NCI-H526 treated with DMSO at 0.1 percent for 48 hours (cell line): ENCODE data around the gene GJC2.
"Not testable (repeated sequence)": the region's sequence is repeated elsewhere in the genome, so short reads cannot be mapped to it uniquely, and the experiment has no call there.

Experiments used
- DNase-seq: peaks from one replicate; lab custom pipeline; 2025; lab: John Stamatoyannopoulos, UW

The GJC2 gene

GRCh38 chr1:228173528-228174481 is 24.1 kb downstream of the GJC2 start:
- DNase-seq = peak; percentile 2

- no peak for DNase-seq
Measured at GRCh38 chr1:228174482-228175315, 25.0 kb downstream of the GJC2 start.

GRCh38 chr1:228175316-228176023 is 25.7 kb downstream of the GJC2 start:
- no peak for DNase-seq

DNA sequence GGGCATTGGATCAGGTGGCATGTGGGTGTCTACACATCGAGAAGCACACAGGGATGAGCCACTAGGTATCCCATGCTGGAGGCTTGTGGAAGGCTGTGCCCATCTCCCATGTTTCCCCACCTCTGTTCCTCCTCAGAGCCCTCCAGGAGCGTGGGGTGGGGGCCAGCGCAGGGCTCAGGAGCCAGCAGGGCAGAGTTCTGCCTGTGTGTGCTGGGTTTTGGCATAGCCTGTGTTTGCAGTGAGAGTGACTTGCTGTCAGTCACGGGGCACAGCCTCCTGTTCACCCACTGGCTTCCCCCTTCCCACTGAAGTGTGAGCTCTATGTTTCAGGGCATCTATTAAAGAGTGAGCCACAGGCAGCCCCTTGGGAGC is 26.3 kb downstream of the GJC2 start:
- no peak for DNase-seq

DNA sequence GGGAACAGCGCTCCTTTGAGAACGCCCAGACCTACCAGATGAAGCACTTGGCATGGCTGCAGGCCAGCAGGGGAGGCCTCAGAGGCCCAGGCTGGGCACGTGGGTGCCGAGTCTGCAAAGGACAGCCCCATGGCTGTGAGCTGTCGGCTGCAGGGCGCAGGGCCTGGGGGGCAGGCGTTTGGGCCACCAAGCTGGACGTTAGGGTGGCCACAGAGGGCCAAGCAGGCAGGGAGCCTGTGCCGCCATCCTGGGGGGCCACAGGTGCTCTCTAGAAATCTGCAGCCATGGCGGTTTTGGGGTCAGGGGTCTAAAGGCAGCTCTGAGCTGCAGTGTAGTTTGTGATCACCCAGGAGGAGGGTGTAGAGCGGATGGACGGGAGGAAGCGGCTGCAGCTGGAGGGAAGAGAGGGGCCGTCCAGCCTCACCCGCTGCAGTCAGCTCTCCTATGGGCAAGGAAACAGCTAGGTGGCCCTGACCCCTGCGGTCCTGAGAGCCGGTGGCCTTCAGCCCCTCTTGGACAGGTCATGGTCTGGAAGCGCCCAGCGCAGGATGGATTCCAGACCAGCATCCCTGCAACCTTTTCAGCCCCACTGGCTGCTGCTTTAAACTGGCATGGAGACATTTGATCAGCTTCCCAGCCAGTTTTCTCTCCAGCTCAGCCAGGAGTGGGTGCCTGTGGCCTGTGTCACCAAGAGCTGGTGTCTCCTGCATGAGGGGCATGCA is 26.9 kb downstream of the GJC2 start:
- DNase-seq = no peak

- no peak for DNase-seq
Measured at GRCh38 chr1:228177183-228177475, 27.4 kb downstream of the GJC2 start.

DNA sequence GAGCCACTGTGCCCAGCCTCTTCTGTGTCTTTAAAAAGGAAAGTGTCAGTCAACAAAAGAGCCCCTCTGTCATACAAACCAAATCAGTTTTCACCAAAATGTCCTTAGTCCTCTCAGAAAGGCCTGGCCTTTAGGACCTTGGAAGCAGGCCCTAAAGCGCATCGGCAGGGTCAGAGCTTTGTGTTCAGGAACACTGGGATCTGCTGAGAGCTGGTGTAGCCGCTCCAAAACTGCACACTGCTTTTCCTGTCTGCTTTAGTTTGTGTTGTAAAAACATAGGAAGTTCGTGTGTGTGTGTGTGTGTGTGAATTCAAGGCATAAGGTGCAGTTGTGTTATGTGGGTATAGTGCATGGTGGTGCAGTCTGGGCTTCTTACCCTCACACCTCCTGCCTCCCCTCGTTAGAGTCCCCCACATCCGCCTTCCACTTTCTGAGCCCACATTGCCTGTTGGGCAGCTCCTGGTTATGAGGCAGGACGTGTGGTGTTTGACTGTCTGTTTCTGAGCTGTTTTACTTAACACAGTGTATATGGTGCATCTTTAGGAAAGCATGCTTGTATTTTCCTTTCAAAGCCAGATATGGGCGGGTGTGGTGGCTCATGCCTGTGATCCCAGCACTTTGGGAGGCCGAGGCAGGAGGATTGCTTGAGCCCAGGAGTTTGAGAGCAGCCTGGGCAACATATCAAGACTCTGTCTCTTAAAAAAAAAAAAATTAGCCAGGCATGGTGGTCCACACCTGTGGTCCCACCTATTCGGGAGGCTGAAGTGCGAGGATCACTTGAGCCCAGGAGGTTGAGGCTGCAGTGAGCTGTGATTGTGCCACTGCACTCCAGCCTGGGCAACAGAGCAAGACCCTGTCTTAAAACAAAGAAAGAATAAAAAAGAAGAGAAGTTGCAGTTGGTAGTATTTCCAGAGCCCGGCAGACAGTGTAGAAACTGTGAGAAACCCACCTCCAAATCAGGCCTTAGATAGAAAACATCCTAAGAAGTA is 28.3 kb downstream of the GJC2 start:
- no peak for DNase-seq

DNA sequence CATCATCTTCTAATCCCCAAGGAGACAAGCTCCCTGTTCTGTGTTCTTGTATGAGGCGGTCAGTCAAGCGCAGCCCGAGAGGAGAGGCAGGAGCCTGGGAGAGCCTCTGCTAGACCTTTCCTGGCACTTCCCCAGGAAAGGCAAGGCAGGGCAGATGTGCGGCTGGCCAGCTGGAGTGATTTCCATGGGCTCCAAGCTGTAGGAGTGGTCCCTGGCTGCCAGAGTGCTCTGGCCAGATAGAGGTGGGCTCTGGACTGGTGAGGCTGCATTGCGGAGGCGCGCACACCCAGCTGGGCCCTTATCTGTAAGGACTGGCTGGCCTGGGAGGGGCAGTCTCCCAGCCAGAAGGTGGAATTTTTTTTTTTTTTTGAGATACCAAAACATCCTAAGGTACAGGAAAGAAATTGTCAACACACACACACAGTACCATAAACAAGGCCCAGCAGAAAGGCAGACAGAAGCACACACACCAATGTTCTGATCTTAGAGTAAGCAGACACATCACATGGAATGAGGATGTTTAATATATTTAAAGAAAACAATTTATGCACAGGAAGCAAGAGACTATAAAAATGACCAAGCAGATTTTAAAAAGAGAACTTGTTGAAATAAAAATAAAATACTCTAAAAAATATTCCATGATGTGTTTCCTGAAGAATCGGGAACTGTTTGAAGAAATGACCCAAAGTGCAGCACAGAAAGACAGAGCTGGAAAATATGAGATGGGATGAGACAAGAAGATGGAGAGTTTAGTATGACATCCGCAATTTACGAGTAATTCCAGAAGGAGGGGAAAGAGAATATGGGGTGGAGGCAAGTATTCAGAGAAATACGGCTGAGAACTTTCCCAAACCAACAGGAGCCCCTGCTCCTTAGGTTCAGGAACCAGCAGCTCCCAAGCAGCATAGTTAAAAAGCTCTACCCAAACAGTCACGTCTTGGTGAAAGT is 29.3 kb downstream of the GJC2 start:
- no peak for DNase-seq

DNA sequence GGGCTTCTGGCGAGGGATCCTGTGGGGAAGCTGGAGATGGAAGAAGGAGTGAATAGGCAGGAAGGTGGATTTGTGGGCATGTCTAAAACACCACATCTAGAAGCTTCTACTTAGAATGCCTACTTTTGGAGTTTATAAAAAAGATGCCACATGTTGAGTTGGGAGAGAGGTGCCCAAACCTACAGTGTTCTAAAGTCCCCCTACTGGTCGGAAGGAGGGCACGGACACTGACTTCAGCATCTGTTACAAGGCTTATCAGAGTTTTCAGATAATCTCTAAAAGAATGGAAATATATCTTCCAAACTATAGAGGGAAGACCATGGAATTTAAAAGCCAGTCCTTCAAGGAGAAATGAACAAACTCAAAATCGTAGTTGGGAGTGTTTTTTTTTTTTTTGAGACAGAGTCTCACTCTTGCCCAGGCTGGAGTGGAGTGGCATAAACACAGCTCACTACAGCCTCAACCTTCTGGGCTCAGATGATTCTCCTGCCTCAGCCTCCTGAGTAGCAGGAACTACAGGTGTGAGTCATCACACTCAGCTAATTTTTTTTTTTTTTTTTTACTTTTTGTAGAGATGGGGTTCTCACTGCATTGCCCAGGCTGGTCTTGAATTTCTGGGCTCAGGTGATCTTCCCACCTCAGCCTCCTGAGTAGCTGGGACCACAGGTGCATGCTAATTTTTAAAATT is 30.7 kb downstream of the GJC2 start:
- DNase-seq = no peak

DNA sequence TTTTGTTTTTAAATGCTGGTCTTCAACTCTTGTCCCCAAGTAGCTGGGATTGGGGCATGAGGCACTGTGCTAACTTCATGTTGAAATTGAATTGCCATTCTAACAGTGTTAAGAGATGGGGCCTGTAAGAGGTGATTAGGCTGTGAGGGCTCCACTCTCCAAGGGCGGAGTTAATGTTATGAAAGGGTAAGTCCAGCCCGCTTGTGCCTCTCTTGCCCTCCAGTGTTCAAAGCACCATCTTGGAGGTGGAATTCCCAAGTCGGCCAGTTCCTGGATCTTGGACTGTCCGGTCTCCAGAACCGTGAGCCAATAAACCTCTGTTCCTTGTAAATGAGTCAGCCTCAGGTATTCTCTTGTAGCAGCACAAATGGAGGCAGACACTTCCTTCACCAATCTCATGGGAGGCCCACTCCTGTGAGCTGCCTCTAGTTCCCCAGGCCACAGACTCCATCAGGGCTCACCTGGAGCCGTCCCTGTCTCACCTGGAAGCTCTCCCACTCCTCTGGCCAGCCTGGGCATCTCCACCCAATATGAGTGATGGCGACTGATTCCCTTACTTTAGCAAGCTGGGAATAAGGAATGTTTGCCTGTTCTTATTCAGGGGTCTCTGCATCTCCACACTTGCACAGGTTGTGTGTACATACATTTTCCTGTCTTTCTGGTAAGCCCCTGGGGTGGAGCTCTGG is 31.4 kb downstream of the GJC2 start:
- no peak for DNase-seq

DNA sequence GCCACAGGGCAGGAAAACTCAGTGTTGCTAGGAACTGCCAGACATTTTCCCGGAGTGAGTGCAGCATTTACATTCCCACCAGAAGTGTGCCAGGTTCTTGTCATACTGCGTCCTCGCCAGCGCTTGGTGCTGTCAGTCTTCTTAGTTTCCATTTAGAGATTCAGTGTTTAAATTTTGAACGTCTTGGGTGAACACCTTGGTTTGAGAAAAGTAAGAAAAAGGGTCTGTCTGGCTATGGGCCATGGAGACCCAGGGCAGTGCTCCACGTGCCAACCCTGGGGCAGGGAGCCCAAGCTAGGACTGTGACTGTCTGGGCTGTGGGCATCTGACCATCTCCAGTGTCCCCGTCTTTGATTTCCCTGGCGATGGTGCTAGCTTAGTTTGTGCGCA is 31.9 kb downstream of the GJC2 start:
- DNase-seq = no peak

DNA sequence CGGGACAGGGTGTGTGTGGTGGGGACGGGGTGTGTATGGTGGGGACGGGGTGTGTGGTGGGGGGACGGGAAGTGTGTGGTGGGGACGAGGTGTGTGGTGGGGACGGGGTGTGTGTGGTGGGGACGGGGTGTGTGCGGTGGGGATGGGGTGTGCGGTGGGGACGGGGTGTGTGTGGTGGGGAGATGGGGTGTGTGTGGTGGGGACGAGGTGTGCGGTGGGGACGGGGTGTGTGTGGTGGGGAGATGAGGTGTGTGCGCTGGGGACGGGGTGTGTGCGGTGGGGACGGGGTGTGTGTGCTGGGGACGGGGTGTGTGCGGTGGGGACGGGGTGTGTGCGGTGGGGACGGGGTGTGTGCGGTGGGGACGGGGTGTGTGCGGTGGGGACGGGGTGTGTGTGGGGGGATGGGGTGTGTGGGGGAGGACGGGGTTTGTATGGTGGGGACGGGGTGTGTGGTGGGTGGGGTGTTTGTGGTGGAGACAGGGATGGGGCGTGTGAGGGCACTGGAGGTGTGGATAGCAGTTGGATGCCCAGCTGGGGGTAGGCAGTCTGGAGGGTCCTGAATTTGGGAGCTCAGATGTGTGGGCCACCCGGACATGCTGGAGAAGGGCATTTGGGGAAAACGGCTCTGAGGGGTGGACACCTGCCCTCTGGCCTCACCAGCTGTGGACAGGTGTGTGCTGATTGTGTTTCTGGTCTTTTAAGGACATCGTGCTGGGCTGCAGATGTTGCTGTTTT is 32.7 kb downstream of the GJC2 start:
- no peak for DNase-seq

DNA sequence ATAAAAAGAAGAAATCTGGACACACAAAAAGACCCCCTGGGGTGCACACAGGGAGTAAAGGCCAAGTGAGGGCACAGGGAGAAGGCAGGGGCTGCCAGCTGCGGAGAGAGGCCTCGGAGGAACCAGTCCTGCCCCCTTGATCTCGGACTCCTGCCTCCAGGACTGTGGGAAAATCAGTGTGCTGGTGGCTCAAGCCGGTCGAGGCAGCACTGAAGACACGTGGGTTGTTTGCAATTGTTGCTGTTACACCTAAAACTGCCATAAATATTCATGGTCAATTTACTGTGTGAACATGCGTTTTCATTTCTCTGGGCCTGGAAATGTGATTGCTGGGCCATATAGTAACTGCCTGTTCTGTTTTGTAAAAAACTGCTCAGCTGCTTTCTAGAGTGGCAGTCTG is 34.4 kb downstream of the GJC2 start:
- DNase-seq = no peak

DNA sequence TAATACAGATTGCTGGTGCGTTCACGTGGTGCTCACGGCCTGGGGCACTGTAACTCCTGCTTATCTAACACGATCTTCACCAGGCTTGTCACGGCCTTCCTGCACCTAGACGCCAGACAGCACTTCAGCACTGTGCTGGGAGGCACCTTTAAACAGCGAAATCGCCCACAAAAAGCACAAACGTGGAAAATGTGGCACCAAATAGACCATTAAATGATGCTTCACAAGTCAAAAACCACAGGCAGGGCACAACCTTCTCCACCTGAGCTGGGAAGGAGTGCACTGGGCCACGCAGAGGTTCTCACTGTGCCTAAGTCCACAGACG is 35.9 kb downstream of the GJC2 start:
- no peak for DNase-seq

- DNase-seq = not testable (repeated sequence)
Measured at GRCh38 chr1:228188249-228188648, 38.5 kb downstream of the GJC2 start.

- DNase-seq = no peak
Measured at GRCh38 chr1:228190182-228190581, 40.5 kb downstream of the GJC2 start.

DNA sequence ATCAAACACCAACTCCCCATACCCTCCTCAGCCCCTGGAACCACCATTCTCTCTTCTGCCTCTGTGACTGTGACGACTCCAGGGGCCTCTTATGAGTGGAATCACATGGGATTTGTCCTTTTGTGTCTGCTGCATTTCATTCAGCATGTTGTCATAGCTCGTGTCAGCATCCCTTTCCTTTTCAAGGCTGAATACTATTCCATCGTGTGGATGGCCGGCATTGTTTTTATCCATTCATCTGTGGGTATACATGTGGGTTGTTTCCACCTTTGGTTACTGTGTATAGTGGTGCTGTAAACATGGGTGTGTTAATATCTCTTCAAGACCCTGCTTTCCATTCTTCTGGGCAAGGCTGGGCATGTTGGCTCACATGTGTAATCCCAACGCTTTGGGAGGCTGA is 41.0 kb downstream of the GJC2 start:
- DNase-seq = no peak

- no peak for DNase-seq
Measured at GRCh38 chr1:228194436-228194835, 44.7 kb downstream of the GJC2 start.
